BLaER1 (cell line): ENCODE results near the gene SIRPB2.

Experiments used
- H3K27ac ChIP-seq: shearing (Covaris generic); formaldehyde crosslinking; 2 replicates; pipeline ENCODE4 v1.8.1; 2022
- H3K27me3 ChIP-seq: shearing (Covaris generic); formaldehyde crosslinking; 2 replicates; pipeline ENCODE4 v1.8.1; 2022
- H3K36me3 ChIP-seq: shearing (Covaris generic); formaldehyde crosslinking; 2 replicates; pipeline ENCODE4 v1.8.1; 2022
- H3K4me1 ChIP-seq: shearing (Covaris generic); formaldehyde crosslinking; 2 replicates; pipeline ENCODE4 v1.8.1; 2022
- H3K4me2 ChIP-seq: shearing (Covaris generic); formaldehyde crosslinking; 2 replicates; pipeline ENCODE4 v1.8.1; 2022
- H3K4me3 ChIP-seq: shearing (Covaris generic); formaldehyde crosslinking; 2 replicates; pipeline ENCODE4 v1.8.1; 2022
- H3K9ac ChIP-seq: shearing (Covaris generic); formaldehyde crosslinking; 2 replicates; pipeline ENCODE4 v1.8.1; 2022
- H3K9me3 ChIP-seq: shearing (Covaris generic); formaldehyde crosslinking; 2 replicates; pipeline ENCODE4 v1.8.1; 2022
- H4K20me1 ChIP-seq: shearing (Covaris generic); formaldehyde crosslinking; 2 replicates; pipeline ENCODE4 v1.8.1; 2022
- Cebpa-rat ChIP-seq: shearing (Covaris generic); IDR thresholded peaks from 2 replicates; pipeline ENCODE4 v1.8.1; 2022

The SIRPB2 gene

DNA sequence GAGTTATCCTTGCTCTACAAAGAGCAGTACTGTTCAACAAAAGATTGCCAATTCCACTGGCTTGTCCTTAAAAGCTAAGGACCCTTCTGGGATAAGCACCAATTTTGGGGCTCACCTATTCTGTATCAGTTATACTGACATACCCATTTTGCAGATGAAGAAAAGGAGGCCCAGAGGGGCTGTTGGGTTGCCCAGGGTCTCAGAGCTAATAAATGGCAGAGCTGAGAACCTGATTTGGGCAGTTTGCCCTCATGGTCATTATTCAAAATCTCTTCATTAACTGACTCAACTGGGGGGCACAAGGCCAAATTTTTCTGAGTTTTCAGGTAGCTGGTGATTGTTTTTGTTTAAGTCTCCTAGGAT lies 55.9 kb downstream of the SIRPB2 start:
- peaks cover 8% of the 10 kb centered on the region; the same call in 1 of the 2 replicates for H3K36me3 ChIP-seq
- no peak overlapping the region for H3K4me3 ChIP-seq
- H3K9ac ChIP-seq = no peak overlapping the region
- H3K27ac ChIP-seq = no peak overlapping the region
- H3K4me2 ChIP-seq = peak overlapping the region; percentile 83
- no peaks in the 10 kb centered on the region for H3K9me3 ChIP-seq
- no peaks in the 10 kb centered on the region for H3K27me3 ChIP-seq
- no peak for TF ChIP-seq Cebpa-rat
- peaks cover 61% of the 10 kb centered on the region for H3K4me1 ChIP-seq
- peaks cover 26% of the 10 kb centered on the region for H4K20me1 ChIP-seq

GRCh38 chr20:1434571-1435336 lies 56.5 kb downstream of the SIRPB2 start:
- H3K9ac ChIP-seq = no peak overlapping the region
- no peaks in the 10 kb centered on the region for H3K9me3 ChIP-seq
- H3K27me3 ChIP-seq = no peaks in the 10 kb centered on the region
- no peak for TF ChIP-seq Cebpa-rat
- H3K27ac ChIP-seq = no peak overlapping the region
- H3K4me3 ChIP-seq = no peak overlapping the region
- peak overlapping the region; percentile 83 for H3K4me2 ChIP-seq
- H3K4me1 ChIP-seq = peaks cover 60% of the 10 kb centered on the region
- peaks cover 20% of the 10 kb centered on the region for H4K20me1 ChIP-seq
- peaks cover 3% of the 10 kb centered on the region; the same call in 1 of the 2 replicates for H3K36me3 ChIP-seq

DNA sequence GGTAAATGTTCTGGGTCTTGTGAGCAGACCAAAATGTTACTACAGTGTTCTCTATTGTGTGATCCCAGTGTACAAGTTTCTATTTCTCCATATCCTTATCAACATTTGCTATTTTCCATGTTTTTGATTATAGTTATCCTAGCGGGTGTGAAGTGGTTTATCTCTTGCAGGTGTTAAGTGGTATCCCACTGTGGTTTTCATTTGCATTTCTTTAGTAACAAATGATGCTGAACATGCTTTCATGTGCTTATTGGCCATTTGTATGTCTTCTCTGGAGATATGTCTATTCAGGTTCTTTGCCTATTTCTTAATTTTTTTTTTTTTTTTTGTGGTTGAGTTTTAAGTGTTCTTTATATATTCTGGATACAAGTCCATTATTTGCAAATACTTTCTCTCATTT lies 60.1 kb downstream of the SIRPB2 start:
- no peaks in the 10 kb centered on the region for H3K9me3 ChIP-seq
- no peak overlapping the region for H3K4me2 ChIP-seq
- no peaks in the 10 kb centered on the region; the same call in 1 of the 2 replicates for H4K20me1 ChIP-seq
- peaks cover 48% of the 10 kb centered on the region for H3K4me1 ChIP-seq
- no peaks in the 10 kb centered on the region for H3K36me3 ChIP-seq
- H3K9ac ChIP-seq = no peak overlapping the region
- no peak overlapping the region for H3K4me3 ChIP-seq
- no peak for TF ChIP-seq Cebpa-rat
- H3K27me3 ChIP-seq = no peaks in the 10 kb centered on the region
- no peak overlapping the region for H3K27ac ChIP-seq

DNA sequence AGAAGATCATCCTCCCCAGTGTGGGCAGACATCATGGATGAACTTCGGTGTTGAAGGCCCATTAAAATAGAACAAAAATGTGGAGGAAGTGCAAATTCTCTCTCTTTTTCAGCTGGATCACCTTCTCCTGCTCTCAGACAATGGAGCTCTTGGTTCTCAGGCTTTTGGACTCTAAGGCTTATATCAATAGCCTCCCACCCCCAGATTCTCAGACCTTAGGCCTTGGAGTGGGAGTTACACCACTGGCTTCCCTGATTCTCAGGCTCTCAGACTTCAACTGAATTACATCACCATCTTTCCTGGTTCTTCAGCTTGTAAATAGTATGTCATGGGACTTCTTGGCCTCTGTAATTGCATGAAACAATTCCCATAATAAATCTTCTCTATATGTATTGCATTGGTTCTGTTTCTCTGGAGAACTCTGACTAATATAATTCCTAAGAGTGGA lies 61.2 kb downstream of the SIRPB2 start:
- Histone ChIP-seq H3K9ac (no peak overlapping the region), H3K4me3 (no peak overlapping the region), H3K4me2 (no peak overlapping the region), H3K9me3 (no peaks in the 10 kb centered on the region), H3K27me3 (no peaks in the 10 kb centered on the region), H3K36me3 (no peaks in the 10 kb centered on the region), H4K20me1 (no peaks in the 10 kb centered on the region; the same call in 1 of the 2 replicates), H3K27ac (no peak overlapping the region), H3K4me1 (peaks cover 39% of the 10 kb centered on the region)
- no peak for TF ChIP-seq Cebpa-rat

GRCh38 chr20:1429143-1429728 lies 62.0 kb downstream of the SIRPB2 start:
- H3K27ac ChIP-seq = no peak overlapping the region
- no peaks in the 10 kb centered on the region for H3K36me3 ChIP-seq
- no peak overlapping the region for H3K4me2 ChIP-seq
- no peaks in the 10 kb centered on the region for H3K27me3 ChIP-seq
- no peaks in the 10 kb centered on the region for H4K20me1 ChIP-seq
- no peaks in the 10 kb centered on the region for H3K9me3 ChIP-seq
- H3K4me1 ChIP-seq = peaks cover 32% of the 10 kb centered on the region
- no peak overlapping the region for H3K4me3 ChIP-seq
- no peak overlapping the region for H3K9ac ChIP-seq
- TF ChIP-seq Cebpa-rat = no peak

- no peaks in the 10 kb centered on the region for H3K9me3 ChIP-seq
- no peak overlapping the region for H3K27ac ChIP-seq
- no peak overlapping the region for H3K9ac ChIP-seq
- H3K36me3 ChIP-seq = no peaks in the 10 kb centered on the region
- peaks cover 34% of the 10 kb centered on the region for H3K4me1 ChIP-seq
- peak overlapping the region; percentile 60 for H3K4me2 ChIP-seq
- H4K20me1 ChIP-seq = no peaks in the 10 kb centered on the region
- H3K27me3 ChIP-seq = no peaks in the 10 kb centered on the region
- TF ChIP-seq Cebpa-rat = no peak
- H3K4me3 ChIP-seq = no peak overlapping the region
Measured at GRCh38 chr20:1427457-1428054, 63.7 kb downstream of the SIRPB2 start.

DNA sequence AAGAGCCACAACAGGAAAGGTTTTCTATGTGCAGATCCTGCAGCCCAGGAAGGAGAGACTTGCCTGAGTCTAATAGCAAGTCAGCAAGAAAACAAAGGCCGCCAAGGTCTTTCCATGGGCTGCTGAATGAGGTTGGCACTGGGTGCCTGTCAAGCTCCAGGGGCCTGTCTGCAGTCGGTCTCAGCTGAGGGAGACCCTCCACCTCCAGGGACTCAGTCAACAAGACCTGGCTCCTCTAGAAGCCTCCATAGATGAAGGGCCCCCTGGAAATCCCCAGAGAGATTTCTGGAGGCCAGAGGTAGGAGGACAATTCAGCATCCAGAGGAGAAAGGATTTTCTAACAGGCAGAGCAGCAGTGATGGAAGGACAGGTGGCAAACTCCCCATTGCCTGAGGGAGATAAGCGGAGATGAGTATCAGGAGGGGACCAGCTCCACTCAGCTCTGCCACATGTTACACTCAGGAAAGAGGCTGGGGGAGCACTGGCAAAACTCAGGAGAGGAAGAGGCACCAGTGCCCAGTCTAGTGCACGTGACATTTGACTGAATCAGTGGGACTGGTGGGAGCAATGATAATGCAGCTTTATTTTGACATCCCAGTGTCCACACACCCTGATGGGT lies 64.9 kb downstream of the SIRPB2 start:
- no peak overlapping the region for H3K27ac ChIP-seq
- TF ChIP-seq Cebpa-rat = no peak
- no peak overlapping the region for H3K9ac ChIP-seq
- no peak overlapping the region for H3K4me2 ChIP-seq
- H4K20me1 ChIP-seq = no peaks in the 10 kb centered on the region
- H3K27me3 ChIP-seq = no peaks in the 10 kb centered on the region
- H3K36me3 ChIP-seq = no peaks in the 10 kb centered on the region
- H3K4me1 ChIP-seq = peaks cover 32% of the 10 kb centered on the region
- peaks cover under 1% of the 10 kb centered on the region; the same call in 1 of the 2 replicates for H3K9me3 ChIP-seq
- H3K4me3 ChIP-seq = no peak overlapping the region
